ENCODE measurements around the gene TMEM225. TPM values are rescaled to one million over a fixed set of nuclear protein-coding genes. Genes with fewer than 3 reads are reported as not detected.

The TMEM225 gene
- total RNA-seq, 4 donors from 2014 or later: not detected

- no peaks in the 10 kb centered on the region for H3K27me3 ChIP-seq
- intact Hi-C loops (cut with DNase I; ENCODE audit: low total_unique reads): no loop called here
- TF ChIP-seq CTCF (IDR thresholded peaks at IDR 0.05) (no peak), POLR2A (IDR thresholded peaks at IDR 0.05) (no peak)
- no peaks in the 10 kb centered on the region for H3K4me1 ChIP-seq
- DNase-seq: no peak
- no peak overlapping the region for H3K4me3 ChIP-seq
- no peaks in the 10 kb centered on the region for H3K9me3 ChIP-seq
- no peak overlapping the region for H3K27ac ChIP-seq
- H3K36me3 ChIP-seq: no peaks in the 10 kb centered on the region
These were observed 44.3 kb downstream of the TMEM225 start for GRCh38 chr11:123841174-123841573.

GRCh38 chr11:123839131-123839530, 46.3 kb downstream of the TMEM225 start:
- Histone ChIP-seq H3K9me3 (no peaks in the 10 kb centered on the region), H3K27ac (no peak overlapping the region), H3K27me3 (no peaks in the 10 kb centered on the region), H3K4me3 (no peak overlapping the region), H3K36me3 (no peaks in the 10 kb centered on the region), H3K4me1 (no peaks in the 10 kb centered on the region)
- intact Hi-C loops (cut with DNase I; ENCODE audit: low total_unique reads): no loop called here
- no peak for DNase-seq
- TF ChIP-seq CTCF (IDR thresholded peaks at IDR 0.05): no peak
- no peak for TF ChIP-seq POLR2A (IDR thresholded peaks at IDR 0.05)

DNA sequence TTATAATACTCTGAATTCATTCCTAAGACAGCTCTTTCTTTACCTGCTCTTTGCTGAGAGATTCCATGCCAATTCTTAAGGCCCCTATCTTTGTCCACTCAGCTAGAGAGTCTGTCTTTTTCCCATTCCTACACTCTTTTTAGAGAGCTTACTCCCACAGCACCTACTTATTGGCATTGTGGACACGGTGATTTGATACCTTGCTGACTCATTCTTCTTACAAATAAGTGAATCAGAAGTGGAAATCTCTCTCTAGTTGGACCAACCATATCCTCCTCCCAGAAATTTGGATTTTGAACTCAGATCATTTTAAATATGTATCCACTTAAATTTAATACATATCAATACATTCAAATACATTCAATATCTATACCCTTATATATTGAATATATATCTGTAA, 46.8 kb downstream of the TMEM225 start:
- intact Hi-C loops (cut with DNase I; ENCODE audit: low total_unique reads): no loop called here

GRCh38 chr11:123838199-123838598, 47.3 kb downstream of the TMEM225 start:
- Histone ChIP-seq H3K4me1 (no peaks in the 10 kb centered on the region), H3K27ac (no peak overlapping the region), H3K27me3 (no peaks in the 10 kb centered on the region), H3K4me3 (no peak overlapping the region), H3K36me3 (no peaks in the 10 kb centered on the region), H3K9me3 (no peaks in the 10 kb centered on the region)
- no peak for DNase-seq
- TF ChIP-seq CTCF (IDR thresholded peaks at IDR 0.05) (no peak), POLR2A (IDR thresholded peaks at IDR 0.05) (no peak)
- intact Hi-C loops (cut with DNase I; ENCODE audit: low total_unique reads): no loop called here

More for the DNA sequence above, 46.8 kb downstream of the TMEM225 start:
- no peak for DNase-seq
- TF ChIP-seq CTCF (IDR thresholded peaks at IDR 0.05) (no peak), POLR2A (IDR thresholded peaks at IDR 0.05) (no peak)
- Histone ChIP-seq H3K27ac (no peak overlapping the region), H3K4me1 (no peaks in the 10 kb centered on the region), H3K27me3 (no peaks in the 10 kb centered on the region), H3K9me3 (no peaks in the 10 kb centered on the region), H3K4me3 (no peak overlapping the region), H3K36me3 (no peaks in the 10 kb centered on the region)

DNA sequence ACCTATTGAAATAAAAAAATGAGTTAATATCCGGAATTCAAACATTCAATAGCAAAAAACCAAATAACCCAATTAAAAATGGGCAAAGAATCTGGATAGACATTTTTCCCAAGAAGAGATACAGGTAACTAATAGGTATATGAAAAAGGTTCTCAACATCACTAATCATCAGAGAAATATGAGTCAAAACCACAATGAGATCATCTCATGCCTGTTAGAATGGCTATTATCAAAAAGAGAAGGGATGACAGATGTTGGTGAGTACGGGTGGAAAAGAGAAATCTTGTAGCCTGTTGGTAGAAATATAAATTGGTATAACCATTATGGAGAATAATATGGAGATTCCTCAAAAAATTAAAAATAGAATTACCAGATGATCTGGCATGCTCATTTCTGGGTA, 52.4 kb downstream of the TMEM225 start:
- H3K4me3 ChIP-seq: no peak overlapping the region
- no peaks in the 10 kb centered on the region for H3K9me3 ChIP-seq
- no peak overlapping the region for H3K27ac ChIP-seq
- TF ChIP-seq CTCF (IDR thresholded peaks at IDR 0.05) (no peak), POLR2A (IDR thresholded peaks at IDR 0.05) (no peak)
- no peaks in the 10 kb centered on the region for H3K36me3 ChIP-seq
- DNase-seq: no peak
- no peaks in the 10 kb centered on the region for H3K4me1 ChIP-seq
- intact Hi-C loops (cut with DNase I; ENCODE audit: low total_unique reads): no loop called here
- H3K27me3 ChIP-seq: no peaks in the 10 kb centered on the region

Other genes starting within 250 kb of the TMEM225 start
- 1 to 10 TPM in 3 of 4 donors, under 1 TPM in 1; 0.51 to 2.8 (median 2.0) TPM for gene SCN3B, start 231.0 kb downstream of the TMEM225 start, total RNA-seq
- 10 to 100 TPM in 2 of 4 donors, 1 to 10 TPM in 1, under 1 TPM in 1; 0.77 to 23.3 (median 12.7) TPM for gene ZNF202, start 144.0 kb downstream of the TMEM225 start, total RNA-seq
- not detected for gene OR6X1, start 131.2 kb downstream of the TMEM225 start, total RNA-seq
- gene OR6M1, start 79.3 kb downstream of the TMEM225 start, total RNA-seq: not detected
- under 1 TPM in 1 of 4 donors, not detected in 3; 0.07 TPM for gene OR8D4, start 16.5 kb upstream of the TMEM225 start, total RNA-seq
- gene OR4D5, start 53.9 kb upstream of the TMEM225 start, total RNA-seq: not detected
- gene OR6T1, start 58.2 kb upstream of the TMEM225 start, total RNA-seq: not detected
- gene OR10S1, start 92.1 kb upstream of the TMEM225 start, total RNA-seq: not detected
- not detected for gene OR10G6, start 109.5 kb upstream of the TMEM225 start, total RNA-seq
- gene OR10G4, start 127.3 kb upstream of the TMEM225 start, total RNA-seq: under 1 TPM in 1 of 4 donors, not detected in 3; 0.28 TPM
- gene OR10G9, start 137.3 kb upstream of the TMEM225 start, total RNA-seq: under 1 TPM in 1 of 4 donors, not detected in 3; 0.83 TPM
- not detected for gene OR10G8, start 141.1 kb upstream of the TMEM225 start, total RNA-seq
- gene OR10G7, start 155.7 kb upstream of the TMEM225 start, total RNA-seq: not detected
- 10 to 100 TPM; 10.9 to 31.0 (median 15.0) TPM for gene VWA5A, start 229.8 kb upstream of the TMEM225 start, total RNA-seq

All from uterus (tissue), 4 donors.